Lower lobe of right lung (tissue), 2 donors: ENCODE results near the gene PRCP. TPM values are rescaled to one million over a fixed set of nuclear protein-coding genes. Genes with fewer than 3 reads are reported as not detected.

Source experiments
- ATAC-seq, 2 donors: fragments of 200-7000 bp; cut with Tn5 transposase; one replicate each; pipeline ENCODE4 v1.9.1; 2020 to 2022; ENCODE audit warnings: mild to moderate bottlenecking in 2 of 2, moderate library complexity in 2 of 2
- DNase-seq: peaks from one replicate; pipeline ENCODE4 v3.0.0-alpha.2; 2020
- H3K27ac ChIP-seq: fragments of 200-600 bp; one replicate; pipeline ENCODE4 v1.8.0; 2022
- H3K27me3 ChIP-seq: fragments of 200-600 bp; one replicate; pipeline ENCODE4 v1.8.0; 2022; ENCODE audit warnings: low read depth
- H3K36me3 ChIP-seq: fragments of 200-600 bp; one replicate; pipeline ENCODE4 v1.8.0; 2022; ENCODE audit warnings: mild to moderate bottlenecking
- H3K4me1 ChIP-seq: fragments of 200-600 bp; one replicate; pipeline ENCODE4 v1.8.0; 2022
- H3K4me3 ChIP-seq: fragments of 200-600 bp; one replicate; pipeline ENCODE4 v1.8.0; 2022; ENCODE audit warnings: mild to moderate bottlenecking
- H3K9me3 ChIP-seq: fragments of 200-600 bp; one replicate; pipeline ENCODE4 v1.8.0; 2022
- CTCF ChIP-seq: fragments of 200-600 bp; IDR thresholded peaks from one replicate; pipeline ENCODE4 v1.8.0; 2022; ENCODE audit warnings: antibody characterized with exemption, mild to moderate bottlenecking
- intact Hi-C: fragments of 100-400 bp; cut with DNase I; formaldehyde crosslinking; loops from one replicate; pipeline ENCODE4 v1.11.0; 2022
- total RNA-seq: library from RNA; stranded (reverse); fragmentation: NEBNext Ultra II Directional; extraction: Animal tissue kit (Norgen Biotek cat#: 25700); gene quantifications from one replicate; pipeline ENCODE4 v1.2.1, GENCODE V29; 2021
- donor health status: DM: no; HTN: yes; CAD: no; lungs with severe emphysema.

PRCP gene
- total RNA-seq, 1 donor from 2014 or later: 67.9 TPM

- no peak for TF ChIP-seq CTCF
- DNase-seq: no peak
- intact Hi-C loops: no loop called here
- Histone ChIP-seq H3K27me3 (no peaks in the 10 kb centered on the region), H3K27ac (no peak overlapping the region), H3K4me3 (no peak overlapping the region), H3K36me3 (peaks cover 22% of the 10 kb centered on the region), H3K9me3 (no peaks in the 10 kb centered on the region), H3K4me1 (no peaks in the 10 kb centered on the region)
- no peak for ATAC-seq
Observed at GRCh38 chr11:82848829-82849228, 51.4 kb downstream of the PRCP start.

- H3K4me3 ChIP-seq: no peak overlapping the region
- peaks cover 22% of the 10 kb centered on the region for H3K36me3 ChIP-seq
- H3K27ac ChIP-seq: no peak overlapping the region
- no peak for TF ChIP-seq CTCF
- ATAC-seq (no peak), DNase-seq (no peak)
- no peaks in the 10 kb centered on the region for H3K9me3 ChIP-seq
- H3K4me1 ChIP-seq: no peaks in the 10 kb centered on the region
- no peaks in the 10 kb centered on the region for H3K27me3 ChIP-seq
- intact Hi-C loops: no loop called here
Observed at GRCh38 chr11:82845356-82846353, 54.6 kb downstream of the PRCP start.

- no peaks in the 10 kb centered on the region for H3K27me3 ChIP-seq
- TF ChIP-seq CTCF: no peak
- ATAC-seq: no peak
- H3K36me3 ChIP-seq: peaks cover 10% of the 10 kb centered on the region
- DNase-seq: no peak
- no peak overlapping the region for H3K27ac ChIP-seq
- H3K9me3 ChIP-seq: no peaks in the 10 kb centered on the region
- intact Hi-C loops: no loop called here
- no peak overlapping the region for H3K4me3 ChIP-seq
- no peaks in the 10 kb centered on the region for H3K4me1 ChIP-seq
Observed at GRCh38 chr11:82843057-82843795, 57.0 kb downstream of the PRCP start.

GRCh38 chr11:82842019-82842418 is 58.2 kb downstream of the PRCP start:
- DNase-seq (no peak), ATAC-seq (no peak)
- intact Hi-C loops: no loop called here
- no peaks in the 10 kb centered on the region for H3K27me3 ChIP-seq
- H3K4me1 ChIP-seq: no peaks in the 10 kb centered on the region
- H3K36me3 ChIP-seq: peaks cover 21% of the 10 kb centered on the region
- no peak for TF ChIP-seq CTCF
- no peak overlapping the region for H3K4me3 ChIP-seq
- H3K9me3 ChIP-seq: no peaks in the 10 kb centered on the region
- no peak overlapping the region for H3K27ac ChIP-seq

GRCh38 chr11:82837650-82838049 is 62.6 kb downstream of the PRCP start:
- TF ChIP-seq CTCF: no peak
- DNase-seq: no peak
- no peaks in the 10 kb centered on the region for H3K4me1 ChIP-seq
- H3K4me3 ChIP-seq: no peak overlapping the region
- intact Hi-C loops: no loop called here
- H3K27ac ChIP-seq: no peak overlapping the region
- H3K36me3 ChIP-seq: peaks cover 34% of the 10 kb centered on the region
- no peak for ATAC-seq
- H3K27me3 ChIP-seq: no peaks in the 10 kb centered on the region
- no peaks in the 10 kb centered on the region for H3K9me3 ChIP-seq
